GM18867 (cell line): ENCODE measurements around the gene MT1E.
"Not testable (repeated sequence)": the region's sequence is repeated elsewhere in the genome, so short reads cannot be mapped to it uniquely, and the experiment has no call there.

Experiments
- ATAC-seq: cut with Tn5 transposase; IDR thresholded peaks from one replicate; pipeline ENCODE4 v1.9.1; 2021; ENCODE audit warnings: mild to moderate bottlenecking, moderate library complexity; ENCODE audit not compliant: unreplicated experiment

Gene MT1E

GRCh38 chr16:56669005-56669839 is 43.6 kb downstream of the MT1E start, which contains the start of gene MT1H:
TSS of gene MT1H (plus strand) at chr16:56669814. CDS start at chr16:56669885, 71 bp downstream.
- ATAC-seq, result no peak

DNA sequence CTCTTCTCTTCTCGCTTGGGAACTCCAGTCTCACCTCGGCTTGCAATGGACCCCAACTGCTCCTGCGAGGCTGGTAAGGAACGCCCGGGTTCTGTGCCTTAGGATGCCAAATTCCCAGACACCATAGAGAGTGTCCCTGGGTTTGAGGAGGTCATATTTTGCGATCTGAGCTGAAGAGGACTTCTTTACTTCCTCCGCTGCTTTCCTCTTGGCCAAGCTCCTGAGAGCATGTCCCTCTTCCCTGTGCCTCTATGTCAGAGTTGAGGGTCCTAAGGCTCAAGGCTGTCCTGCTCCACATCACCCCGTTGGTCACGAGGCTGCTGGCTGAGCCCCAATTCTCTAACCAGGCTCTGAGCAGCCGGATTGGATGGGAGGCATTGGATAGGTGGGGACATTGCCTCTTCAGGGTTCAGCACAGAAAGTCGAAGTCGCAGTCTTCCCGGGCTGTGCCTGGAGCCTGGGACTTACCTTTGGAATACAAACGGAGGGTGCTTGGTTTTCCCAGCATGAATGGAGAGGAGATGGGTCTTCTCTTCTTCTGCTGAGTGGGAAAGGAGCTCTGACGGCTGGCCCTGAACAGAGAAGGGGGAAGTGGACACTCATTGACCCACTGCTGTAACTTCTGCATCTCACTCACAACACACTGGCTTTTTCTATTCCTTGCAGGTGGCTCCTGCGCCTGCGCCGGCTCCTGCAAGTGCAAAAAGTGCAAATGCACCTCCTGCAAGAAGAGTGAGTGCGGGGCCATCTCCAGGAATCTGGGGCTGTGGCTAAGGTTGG is 44.4 kb downstream of the MT1E start:
- no peak for ATAC-seq

GRCh38 chr16:56670620-56670934 is 45.0 kb downstream of the MT1E start:
- no peak for ATAC-seq

DNA sequence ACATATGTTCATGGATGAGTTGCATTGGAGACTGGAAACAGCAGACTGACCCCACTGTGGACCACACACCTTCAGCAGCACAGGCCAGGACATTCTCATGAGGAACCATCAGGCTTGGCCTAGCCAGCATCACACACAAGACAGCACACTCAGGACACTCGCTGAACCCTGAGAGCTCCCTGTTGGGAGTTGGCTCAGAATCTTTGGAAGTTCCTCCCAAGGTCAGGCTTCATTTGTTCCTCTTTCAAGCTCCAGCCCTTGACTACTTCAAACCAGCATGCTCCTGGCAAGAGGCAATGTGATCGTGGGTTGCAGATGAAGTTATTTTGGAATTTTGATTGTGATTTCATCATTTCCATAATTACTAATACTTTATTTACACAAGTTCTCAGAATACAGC is 46.1 kb downstream of the MT1E start:
- not testable (repeated sequence) for ATAC-seq

- ATAC-seq, result not testable (repeated sequence)
Measured at GRCh38 chr16:56672171-56672570, 46.6 kb downstream of the MT1E start.

GRCh38 chr16:56672761-56673536 is 47.4 kb downstream of the MT1E start:
- ATAC-seq, result no peak

DNA sequence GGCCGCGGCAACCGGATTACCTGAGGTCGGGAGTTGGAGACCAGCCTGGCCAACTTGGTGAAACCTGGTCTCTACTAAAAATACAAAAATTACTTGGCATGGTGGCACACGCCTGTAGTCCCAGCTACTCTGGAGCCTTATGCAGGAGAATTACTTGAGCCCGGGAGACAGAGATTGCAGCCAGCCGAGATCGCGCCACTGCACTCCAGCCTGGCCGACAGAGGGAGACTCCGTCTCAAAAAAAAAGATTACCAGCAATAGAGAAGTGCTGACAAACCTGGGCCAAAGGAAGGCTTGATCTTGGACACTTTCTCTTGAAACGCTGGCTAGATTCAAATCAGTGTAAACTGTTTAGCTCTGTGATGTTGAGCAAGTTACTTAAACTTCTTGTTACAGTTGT is 48.3 kb downstream of the MT1E start:
- no peak for ATAC-seq

- not testable (repeated sequence) for ATAC-seq
Measured at GRCh38 chr16:56674570-56674969, 49.0 kb downstream of the MT1E start.

- ATAC-seq, result no peak
Measured at GRCh38 chr16:56675685-56676210, 50.2 kb downstream of the MT1E start.
